T-cell (primary cell): ENCODE data around the gene CBFA2T3. TPM values are rescaled to one million over a fixed set of nuclear protein-coding genes. Genes with fewer than 3 reads are reported as not detected.

Experiments used
- ATAC-seq, 4 experiments: fragments of 200-7000 bp in 3 of 4; fragments of 150-1000 bp in 1 of 4; cut with Tn5 transposase; replicated peaks in 1 of 4; 1 replicate in 3 of 4; 2 replicates in 1 of 4; pipeline ENCODE4 v1.10.0; 2021; ENCODE audit warnings: moderate library complexity in 3 of 4, mild to moderate bottlenecking in 2 of 4, moderate number of reproducible peaks in 1 of 4
- CTCF ChIA-PET, 2 donors: fragments of 300-600 bp; sonication (Branson Sonifier 250); formaldehyde crosslinking; loops; one replicate each; lab custom pipeline; 2022; ENCODE audit warnings: antibody characterized with exemption in 2 of 2; lab: Charles Lee
- POLR2A ChIA-PET, 2 donors: fragments of 300-600 bp; sonication (Branson Sonifier 250); formaldehyde crosslinking; loops; one replicate each; lab custom pipeline; 2022; ENCODE audit warnings: antibody characterized with exemption in 2 of 2; lab: Charles Lee
- DNase-seq, 35 experiments: peaks; one replicate each; pipeline versions ENCODE4 v3.0.0 to v3.0.0-alpha.2; 2013 to 2023
- H3K27ac ChIP-seq: one replicate; pipeline ENCODE4 v1.5.1; 2013; ENCODE audit warnings: low read length
- H3K27me3 ChIP-seq, 2 experiments: replicated peaks in 1 of 2; 1 replicate in 1 of 2; 2 replicates in 1 of 2; pipeline versions ENCODE4 v1.6.1 to v1.7.0; 2013; ENCODE audit warnings: low read length in 1 of 2, mixed read lengths in 1 of 2; ENCODE audit not compliant: control insufficient read depth in 2 of 2, insufficient read depth in 2 of 2; ENCODE audit errors: extremely low read depth in 1 of 2
- H3K36me3 ChIP-seq, 2 donors: 1 replicate in 1 of 2; 2 replicates in 1 of 2; pipeline versions ENCODE4 v1.6.1 to v1.7.0; 2013; ENCODE audit warnings: low read length in 1 of 2; ENCODE audit not compliant: control insufficient read depth in 2 of 2, insufficient read depth in 1 of 2; ENCODE audit errors: extremely low read depth in 1 of 2
- H3K4me1 ChIP-seq, 2 experiments: 1 replicate in 1 of 2; 2 replicates in 1 of 2; pipeline versions ENCODE4 v1.6.1 to v1.7.0; 2013; ENCODE audit warnings: low read length in 2 of 2, mixed read lengths in 1 of 2; ENCODE audit not compliant: insufficient read depth in 2 of 2, control insufficient read depth in 1 of 2; ENCODE audit errors: extremely low read depth in 1 of 2
- H3K4me3 ChIP-seq, 2 donors: 1 replicate in 1 of 2; 2 replicates in 1 of 2; pipeline versions ENCODE4 v1.5.1 to v1.7.0; 2013; ENCODE audit warnings: mild to moderate bottlenecking in 2 of 2, low read length in 1 of 2, moderate library complexity in 1 of 2; ENCODE audit not compliant: control insufficient read depth in 1 of 2; ENCODE audit errors: extremely low read depth in 1 of 2
- H3K9me3 ChIP-seq: 2 replicates; pipeline ENCODE4 v1.7.0; 2013
- H3K27ac Mint-ChIP-seq, 2 donors: one replicate each; pipeline ENCODE4 v1.8.0; 2020 to 2021; ENCODE audit warnings: mild to moderate bottlenecking in 2 of 2, mixed read lengths in 2 of 2
- H3K27me3 Mint-ChIP-seq, 2 donors: one replicate each; pipeline ENCODE4 v1.8.0; 2021 to 2022; ENCODE audit warnings: mixed read lengths in 2 of 2
- H3K36me3 Mint-ChIP-seq: one replicate; pipeline ENCODE4 v1.8.0; 2021; ENCODE audit warnings: mixed read lengths
- H3K4me1 Mint-ChIP-seq, 3 donors: one replicate each; pipeline ENCODE4 v1.8.0; 2020 to 2022; ENCODE audit warnings: mixed read lengths in 3 of 3, mild to moderate bottlenecking in 1 of 3
- H3K4me3 Mint-ChIP-seq, 3 donors: one replicate each; pipeline ENCODE4 v1.8.0; 2020 to 2022; ENCODE audit warnings: mild to moderate bottlenecking in 3 of 3, mixed read lengths in 3 of 3, moderate library complexity in 3 of 3
- H3K9me3 Mint-ChIP-seq, 3 donors: one replicate each; pipeline ENCODE4 v1.8.0; 2020 to 2022; ENCODE audit warnings: mixed read lengths in 3 of 3
- WGBS: methylation state at CpG from one replicate; pipeline ENCODE4 v1.1.5; 2013; ENCODE audit warnings: missing lambda C conversion rate; ENCODE audit not compliant: insufficient coverage; 5-methylcytosine and 5-hydroxymethylcytosine counted together
- total RNA-seq, 35 experiments: library from RNA in 6 of 35; stranded (reverse) in 6 of 35; fragments of 120-200 nt in 1 of 35; gene quantifications; one replicate each; pipeline versions ENCODE4 v1.2.1 to v1.2.4 and lab custom pipeline; 2013 to 2026

CBFA2T3 gene
- total RNA-seq, 5 donors from 2014 or later (not counting 1 experiment from before 2014, with no cell fraction given): 2.0 to 4.0 (median 2.1) TPM

DNA sequence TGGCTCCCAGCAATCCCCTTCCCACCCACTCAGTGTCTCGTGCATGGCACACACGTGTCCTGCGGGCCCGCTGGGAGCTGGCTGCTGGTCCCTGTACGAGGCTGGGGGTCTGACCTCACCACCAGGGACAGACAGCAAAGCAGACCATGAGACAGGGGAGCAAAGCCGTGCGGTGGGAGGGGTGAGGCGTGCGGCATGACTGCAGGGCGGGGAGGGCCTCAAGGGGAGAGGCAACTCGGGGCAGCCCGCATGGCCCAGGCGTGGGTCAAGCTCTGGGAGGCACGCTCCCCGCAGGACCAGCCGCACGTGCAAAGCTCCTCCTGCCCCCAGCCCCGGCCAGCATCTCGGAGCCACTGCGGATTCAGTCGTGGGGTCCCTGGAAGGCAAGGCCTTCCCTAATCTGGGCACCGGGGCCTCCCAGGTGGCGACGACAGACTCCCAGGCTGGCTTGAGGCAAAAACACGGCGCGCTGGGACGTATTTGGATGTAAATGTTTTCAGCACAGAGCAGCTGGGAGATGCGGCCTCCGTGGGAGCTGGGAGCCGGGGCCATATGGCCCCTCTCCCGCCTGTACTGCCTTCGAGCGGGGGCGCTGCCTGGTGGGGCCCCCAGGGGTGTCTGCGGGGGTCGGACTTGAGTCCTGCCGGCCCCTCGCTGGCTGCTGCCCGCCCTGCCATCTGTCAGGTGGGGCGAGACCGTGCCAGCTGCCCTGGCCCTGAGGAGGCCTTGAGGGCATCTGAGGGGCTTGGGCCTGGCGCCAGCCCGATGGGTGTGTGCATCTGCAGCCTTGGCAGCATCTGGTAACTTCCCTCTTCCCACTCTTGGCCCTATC lies 12.2 kb upstream of the CBFA2T3 start:
- H3K36me3 ChIP-seq: no peaks in the 10 kb centered on the region
- H3K4me1 ChIP-seq: peaks cover 0 to 16% of the 10 kb centered on the region in 2 experiments
- no peak overlapping the region for H3K27ac ChIP-seq
- no peak overlapping the region for H3K4me3 Mint-ChIP-seq
- POLR2A ChIA-PET: no interaction called here
- H3K27me3 ChIP-seq: peaks cover 0 to 61% of the 10 kb centered on the region in 2 experiments
- H3K9me3 Mint-ChIP-seq: no peaks in the 10 kb centered on the region
- H3K27ac Mint-ChIP-seq: no peak overlapping the region
- 90% methylated on average over 42 of the region's 44 CpGs for WGBS
- CTCF ChIA-PET: no interaction called here
- no peaks in the 10 kb centered on the region for H3K36me3 Mint-ChIP-seq
- no peaks in the 10 kb centered on the region for H3K9me3 ChIP-seq
- peaks cover 0 to 5% of the 10 kb centered on the region in 2 donors for H3K27me3 Mint-ChIP-seq
- DNase-seq: no peak
- H3K4me3 ChIP-seq: no peak overlapping the region
- no peak for ATAC-seq
- peaks cover 3 to 4% (median 3%) of the 10 kb centered on the region in 3 donors for H3K4me1 Mint-ChIP-seq

DNA sequence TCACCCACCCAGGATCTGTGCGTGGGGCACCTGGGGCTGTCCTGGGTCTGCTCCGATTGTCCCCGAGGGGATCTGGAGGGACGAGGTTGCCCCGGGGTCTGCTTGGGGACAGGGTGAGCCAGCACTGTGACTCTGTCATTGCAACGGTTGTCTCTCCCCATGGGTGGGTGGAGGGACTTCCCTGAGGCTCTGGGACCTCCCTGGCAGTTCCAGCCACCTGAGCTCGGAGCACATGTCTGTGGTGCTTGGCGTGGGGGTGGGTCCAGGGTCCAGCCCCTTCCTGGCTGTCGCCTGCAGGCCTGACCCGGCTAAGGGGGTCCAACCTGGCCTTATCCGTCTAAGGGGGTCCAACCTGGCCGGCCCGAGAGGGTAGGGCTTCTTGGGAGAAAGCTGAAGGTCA lies 8.5 kb upstream of the CBFA2T3 start:
- ChIA-PET POLR2A (no interaction called here), CTCF (no interaction called here)
- Mint-ChIP-seq H3K36me3 (no peaks in the 10 kb centered on the region), H3K9me3 (no peaks in the 10 kb centered on the region), H3K27ac (no peak overlapping the region), H3K4me1 (peaks cover 0 to 10% (median 7%) of the 10 kb centered on the region in 3 donors), H3K4me3 (no peak overlapping the region), H3K27me3 (peaks cover 5 to 19% of the 10 kb centered on the region in 2 donors)
- Histone ChIP-seq H3K27ac (no peak overlapping the region), H3K4me3 (no peak overlapping the region), H3K9me3 (no peaks in the 10 kb centered on the region), H3K27me3 (peaks cover 0 to 61% of the 10 kb centered on the region in 2 experiments), H3K36me3 (no peaks in the 10 kb centered on the region), H3K4me1 (no peaks in the 10 kb centered on the region)
- DNase-seq: no peak
- WGBS: 75% methylated on average over 7 of the region's 13 CpGs
- ATAC-seq: no peak

DNA sequence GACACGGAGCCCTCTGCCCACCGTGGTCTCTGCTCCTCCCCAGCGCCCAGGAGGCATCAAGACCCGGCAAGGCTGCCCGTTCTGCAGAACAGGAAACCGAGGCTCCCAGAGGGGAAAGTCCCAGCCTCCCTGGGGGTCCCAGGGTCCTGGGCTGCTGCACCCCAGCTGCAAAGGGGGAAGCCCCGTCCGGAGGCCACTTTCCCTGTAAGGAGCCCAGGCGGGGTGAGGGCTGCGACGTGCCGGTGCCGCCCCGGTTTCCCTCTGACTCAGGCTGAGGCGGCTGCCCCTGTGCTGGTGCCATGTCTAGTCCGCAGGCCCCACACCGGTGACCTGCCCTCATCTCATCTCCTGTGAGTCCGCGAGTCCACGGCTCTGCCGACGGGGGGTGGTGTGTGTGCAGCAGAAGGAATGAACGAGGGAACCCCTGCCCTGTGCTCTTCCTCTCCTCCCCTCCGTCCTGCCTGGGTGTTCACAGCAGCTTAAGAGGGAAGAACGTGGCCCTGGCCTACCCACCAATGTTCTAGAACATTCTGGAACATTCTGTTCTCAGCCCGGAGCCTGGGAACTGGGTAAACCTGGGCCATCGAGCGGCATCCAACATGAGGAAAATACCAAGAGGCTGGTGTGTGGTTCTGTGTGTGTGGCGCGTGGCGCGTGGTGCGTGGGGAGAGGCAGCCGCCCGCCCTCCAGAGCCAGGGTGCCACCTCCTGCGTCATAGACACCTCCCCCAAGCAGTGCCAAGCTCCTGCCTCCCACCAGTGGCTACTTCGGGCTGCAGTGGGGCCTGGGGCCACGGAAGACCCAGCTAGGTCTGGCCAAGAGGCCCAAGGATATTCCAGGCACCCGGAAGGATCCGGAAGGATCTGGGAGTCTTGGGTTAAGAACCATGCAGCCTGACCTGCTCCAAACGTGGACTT lies 7.0 kb upstream of the CBFA2T3 start:
- WGBS: 50% methylated on average over 26 of the region's 41 CpGs
- Mint-ChIP-seq H3K9me3 (no peaks in the 10 kb centered on the region), H3K4me1 (peaks cover 0 to 10% (median 7%) of the 10 kb centered on the region in 3 donors), H3K36me3 (no peaks in the 10 kb centered on the region), H3K27ac (no peak overlapping the region), H3K4me3 (no peak overlapping the region), H3K27me3 (peaks cover 14 to 25% of the 10 kb centered on the region in 2 donors)
- ATAC-seq (no peak), DNase-seq (no peak)
- no peaks in the 10 kb centered on the region for H3K9me3 ChIP-seq
- ChIA-PET POLR2A (no interaction called here), CTCF (no interaction called here)
- peaks cover 0 to 2% of the 10 kb centered on the region in 2 experiments for H3K4me1 ChIP-seq
- no peaks in the 10 kb centered on the region for H3K36me3 ChIP-seq
- H3K27ac ChIP-seq: no peak overlapping the region
- peaks cover 0 to 54% of the 10 kb centered on the region in 2 experiments for H3K27me3 ChIP-seq
- H3K4me3 ChIP-seq: no peak overlapping the region

DNA sequence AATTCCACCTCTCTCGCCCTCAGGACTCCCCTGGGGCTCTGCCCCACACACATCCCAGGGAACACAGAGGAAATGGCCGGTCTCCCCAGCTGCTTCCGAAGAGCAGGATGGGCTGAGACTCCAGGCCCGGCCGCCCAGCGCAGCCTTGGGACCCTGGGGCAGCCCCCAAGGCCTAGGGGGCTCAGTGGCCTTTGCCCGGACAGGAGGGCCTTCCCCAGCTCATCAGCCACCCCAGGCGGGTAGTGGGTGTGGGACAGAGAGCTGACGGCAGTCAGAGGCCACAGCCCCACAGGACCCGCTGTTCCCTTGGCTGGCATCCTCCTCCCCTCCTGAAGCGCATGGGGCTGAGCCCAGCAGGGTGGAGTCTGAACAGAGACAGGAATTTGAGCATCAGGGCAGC lies 6.2 kb upstream of the CBFA2T3 start:
- peak overlapping the region in 1 of 3 donors; percentile 6 for H3K4me3 Mint-ChIP-seq
- Histone ChIP-seq H3K27ac (no peak overlapping the region), H3K36me3 (no peaks in the 10 kb centered on the region), H3K4me1 (peaks cover 0 to 11% of the 10 kb centered on the region in 2 experiments), H3K9me3 (no peaks in the 10 kb centered on the region), H3K27me3 (peaks cover 0 to 57% of the 10 kb centered on the region in 2 experiments), H3K4me3 (no peak overlapping the region)
- DNase-seq: no peak
- H3K27me3 Mint-ChIP-seq: peaks cover 14 to 30% of the 10 kb centered on the region in 2 donors
- no peaks in the 10 kb centered on the region for H3K9me3 Mint-ChIP-seq
- H3K27ac Mint-ChIP-seq: no peak overlapping the region
- ChIA-PET CTCF (no interaction called here), POLR2A (no interaction called here)
- H3K36me3 Mint-ChIP-seq: no peaks in the 10 kb centered on the region
- no peak for ATAC-seq
- 65% methylated on average over 4 of the region's 11 CpGs for WGBS
- H3K4me1 Mint-ChIP-seq: peaks cover 0 to 10% (median 7%) of the 10 kb centered on the region in 3 donors

DNA sequence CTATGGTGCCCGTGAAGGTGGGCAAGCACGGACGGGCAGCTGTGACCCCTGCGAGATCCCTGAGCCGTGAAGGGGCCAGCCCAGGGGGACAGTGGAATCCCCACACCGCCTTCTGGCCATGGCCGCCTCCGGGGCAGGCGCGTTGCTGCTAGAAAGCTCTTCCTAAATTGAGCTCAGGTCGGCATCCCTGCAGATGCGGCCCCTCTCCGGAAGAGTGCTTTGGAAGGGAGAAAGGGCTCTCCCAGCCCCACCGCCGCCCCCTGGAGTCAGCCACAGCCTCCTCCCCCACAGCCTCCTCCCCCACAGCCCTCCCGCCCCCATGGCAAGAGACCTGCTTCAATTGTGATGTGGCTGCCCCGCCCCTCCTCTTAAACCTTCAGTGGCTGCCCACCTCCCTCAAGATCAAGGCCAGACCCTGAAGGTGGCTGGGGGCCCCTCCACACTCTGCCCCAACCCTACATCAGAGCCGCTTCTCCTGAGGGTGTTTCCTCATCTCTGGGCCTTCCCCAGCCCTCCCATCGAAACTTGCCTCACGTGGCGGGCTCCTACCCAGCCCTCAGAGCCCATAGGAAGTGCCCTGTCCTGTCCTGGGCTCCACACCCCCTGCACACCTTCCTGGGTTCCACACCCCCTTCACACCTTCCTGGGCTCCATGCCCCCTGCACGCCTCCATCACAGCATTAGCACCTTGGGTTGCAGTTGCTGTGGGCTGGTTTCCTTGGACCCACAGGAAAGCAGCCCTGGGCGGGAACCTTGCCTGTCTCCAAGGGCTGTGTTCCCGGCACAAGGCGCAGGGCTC lies 5.5 kb upstream of the CBFA2T3 start:
- Mint-ChIP-seq H3K9me3 (no peaks in the 10 kb centered on the region), H3K36me3 (no peaks in the 10 kb centered on the region), H3K4me3 (no peak overlapping the region), H3K4me1 (peaks cover 0 to 10% (median 7%) of the 10 kb centered on the region in 3 donors), H3K27ac (peak overlapping the region in 1 of 2 donors; percentile 46), H3K27me3 (peaks cover 14 to 30% of the 10 kb centered on the region in 2 donors)
- Histone ChIP-seq H3K4me1 (peaks cover 0 to 12% of the 10 kb centered on the region in 2 experiments), H3K27ac (no peak overlapping the region), H3K4me3 (no peak overlapping the region), H3K9me3 (no peaks in the 10 kb centered on the region), H3K36me3 (no peaks in the 10 kb centered on the region), H3K27me3 (peaks cover 0 to 63% of the 10 kb centered on the region in 2 experiments)
- ATAC-seq: no peak
- POLR2A ChIA-PET: no interaction called here
- CTCF ChIA-PET: no interaction called here
- WGBS: 67% methylated on average over 13 of the region's 25 CpGs
- no peak for DNase-seq
